PC-9 (cell line): Measurements from ENCODE around the gene FAM219A.

Source experiments
- EZH2 ChIP-seq: fragments of 200-600 bp; sonication (generic); IDR thresholded peaks from 2 replicates; pipeline ENCODE4 v1.8.0; 2017; ENCODE audit warnings: antibody characterized with exemption, low read depth
- TF ChIP-seq, protein P1 (sequence below): fragments of 200-600 bp; sonication (generic); conservative IDR thresholded peaks from 2 replicates; pipeline ENCODE4 v1.6.1; 2017; ENCODE audit warnings: mixed run types, antibody characterized with exemption, mild to moderate bottlenecking, moderate library complexity

DNA sequence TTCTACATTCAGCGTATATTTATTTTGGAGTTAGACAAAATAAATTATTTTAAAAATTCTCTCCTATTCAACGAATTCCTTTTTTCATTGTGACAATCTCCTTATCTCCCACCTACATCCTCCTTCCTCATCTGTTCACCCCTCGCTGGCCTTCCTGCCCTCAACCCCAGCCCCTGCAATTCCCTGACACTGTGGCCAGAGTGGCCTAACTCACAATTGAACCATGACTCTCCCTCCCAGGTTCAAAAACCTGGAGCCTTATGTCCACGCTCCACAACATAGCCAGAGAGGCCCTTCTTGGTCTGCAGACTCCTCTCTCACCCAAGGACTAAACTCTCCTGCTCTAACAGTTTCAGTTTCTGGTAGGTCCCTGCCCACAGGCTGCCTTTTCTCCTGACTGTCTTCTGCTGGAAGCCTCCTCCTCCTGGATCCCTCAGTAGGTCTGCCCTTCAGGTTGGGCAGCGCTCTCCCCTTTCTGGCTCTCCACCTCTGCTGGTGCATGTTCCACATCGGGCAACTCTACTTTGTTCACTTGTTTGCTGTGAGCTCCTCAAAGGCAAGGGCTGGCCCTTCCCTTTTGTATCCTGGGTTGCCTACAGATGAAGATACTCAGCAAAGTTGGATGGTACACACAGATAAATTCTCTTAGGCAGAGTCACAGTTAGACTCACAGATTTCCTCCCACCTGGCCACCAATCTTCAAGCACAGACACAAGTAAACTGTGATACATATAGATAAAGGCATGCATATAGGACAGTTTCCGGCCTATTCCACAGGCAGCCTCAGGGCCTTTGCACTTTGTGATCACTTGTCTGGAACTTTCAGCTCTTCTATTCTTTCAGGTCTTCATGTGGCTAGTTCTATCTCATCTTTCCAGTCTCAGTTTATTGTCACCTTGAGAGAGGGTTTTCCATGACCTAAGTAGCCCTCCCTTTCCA, 61.8 kb downstream of the FAM219A start:
- TF ChIP-seq, protein P1, sequence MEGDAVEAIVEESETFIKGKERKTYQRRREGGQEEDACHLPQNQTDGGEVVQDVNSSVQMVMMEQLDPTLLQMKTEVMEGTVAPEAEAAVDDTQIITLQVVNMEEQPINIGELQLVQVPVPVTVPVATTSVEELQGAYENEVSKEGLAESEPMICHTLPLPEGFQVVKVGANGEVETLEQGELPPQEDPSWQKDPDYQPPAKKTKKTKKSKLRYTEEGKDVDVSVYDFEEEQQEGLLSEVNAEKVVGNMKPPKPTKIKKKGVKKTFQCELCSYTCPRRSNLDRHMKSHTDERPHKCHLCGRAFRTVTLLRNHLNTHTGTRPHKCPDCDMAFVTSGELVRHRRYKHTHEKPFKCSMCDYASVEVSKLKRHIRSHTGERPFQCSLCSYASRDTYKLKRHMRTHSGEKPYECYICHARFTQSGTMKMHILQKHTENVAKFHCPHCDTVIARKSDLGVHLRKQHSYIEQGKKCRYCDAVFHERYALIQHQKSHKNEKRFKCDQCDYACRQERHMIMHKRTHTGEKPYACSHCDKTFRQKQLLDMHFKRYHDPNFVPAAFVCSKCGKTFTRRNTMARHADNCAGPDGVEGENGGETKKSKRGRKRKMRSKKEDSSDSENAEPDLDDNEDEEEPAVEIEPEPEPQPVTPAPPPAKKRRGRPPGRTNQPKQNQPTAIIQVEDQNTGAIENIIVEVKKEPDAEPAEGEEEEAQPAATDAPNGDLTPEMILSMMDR, result no peak
- no peak for TF ChIP-seq EZH2
